HepG2 (cell line): ENCODE results near the gene DKKL1. TPM values are rescaled to one million over a fixed set of nuclear protein-coding genes. Genes with fewer than 3 reads are reported as not detected.
A peak's percentile ranks its signal among the peaks of the same experiment; 100 is the strongest.

Experiments
- ATAC-seq: fragments of 200-7000 bp; cut with Tn5 transposase; 3 replicates; pipeline ENCODE4 v1.9.1; 2020; ENCODE audit warnings: mild to moderate bottlenecking, moderate library complexity
- BruUV-seq: library from RNA; stranded (reverse); fragments of 400-500 nt; replicated peaks from 2 replicates; lab custom pipeline; 2021; lab: Mats Ljungman, UMichigan
- CTCF ChIA-PET: fragments of 300-600 bp; formaldehyde crosslinking; extraction: SDS; loops from one replicate; lab custom pipeline; 2021; ENCODE audit warnings: low total read pairs, inconsistent platforms, low intra/inter-chr PET ratio; lab: Yijun Ruan, JAX
- POLR2A ChIA-PET: fragments of 350-600 bp; sonication (Branson Sonifier 250); formaldehyde crosslinking; loops from one replicate; lab custom pipeline; 2020; ENCODE audit warnings: antibody characterized with exemption, inconsistent platforms; lab: Yijun Ruan, JAX
- DNase-seq: peaks from one replicate; pipeline ENCODE4 v3.0.0-alpha.2; 2015; ENCODE audit warnings: low spot score
- FAIRE-seq: peaks from 3 replicates; lab custom pipeline; 2011; peaks lifted over from hg19 to GRCh38; lab: Jason Lieb, UNC
- H2AFZ ChIP-seq: one replicate; pipeline ENCODE4 v1.6.1; 2011; ENCODE audit warnings: low read length, inconsistent platforms
- H3K27ac ChIP-seq: fragments of 300-600 bp; 3 replicates; pipeline ENCODE4 v1.8.0; 2011; ENCODE audit warnings: mixed run types, mild to moderate bottlenecking, mixed read lengths, low read length, inconsistent platforms; ENCODE audit not compliant: insufficient read depth; ENCODE audit errors: extremely low read length
- H3K27me3 ChIP-seq, 2 experiments: fragments of 200-600 bp in 1 of 2; 2 replicates in 1 of 2; 3 replicates in 1 of 2; pipeline versions ENCODE4 v1.6.0 to v1.8.0; 2011; ENCODE audit warnings: low read length in 2 of 2, mild to moderate bottlenecking in 2 of 2, moderate library complexity in 2 of 2, inconsistent platforms in 1 of 2; ENCODE audit not compliant: insufficient read depth in 2 of 2, control insufficient read depth in 1 of 2
- H3K36me3 ChIP-seq, 2 experiments: fragments of 200-600 bp in 1 of 2; replicated peaks in 1 of 2; 2 replicates in 1 of 2; 3 replicates in 1 of 2; pipeline versions ENCODE4 v1.5.1 to v1.8.0; 2011; ENCODE audit warnings: low read length in 2 of 2, inconsistent platforms in 1 of 2; ENCODE audit not compliant: insufficient read depth in 2 of 2, control insufficient read depth in 1 of 2
- H3K4me1 ChIP-seq: 2 replicates; pipeline ENCODE4 v1.5.1; 2012; ENCODE audit warnings: low read length, inconsistent platforms; ENCODE audit not compliant: insufficient read depth
- H3K4me2 ChIP-seq: 2 replicates; pipeline ENCODE4 v1.6.0; 2011; ENCODE audit warnings: low read depth, low read length, inconsistent platforms
- H3K4me3 ChIP-seq, 3 experiments: fragments of 200-600 bp in 1 of 3; sonication (generic), shearing (Covaris generic) in 1 of 3; replicated peaks in 1 of 3; 2 replicates each; pipeline ENCODE4 v1.5.1; 2011 to 2016; ENCODE audit warnings: low read length in 3 of 3, inconsistent platforms in 2 of 3, low read depth in 2 of 3, mild to moderate bottlenecking in 2 of 3, control low read depth in 1 of 3, mixed read lengths in 1 of 3; ENCODE audit not compliant: insufficient read depth in 1 of 3
- H3K79me2 ChIP-seq: one replicate; pipeline ENCODE4 v1.6.1; 2011; ENCODE audit warnings: low read length, inconsistent platforms; ENCODE audit not compliant: insufficient read depth
- H3K9ac ChIP-seq: 2 replicates; pipeline ENCODE4 v1.6.0; 2011; ENCODE audit warnings: mild to moderate bottlenecking, low read depth, low read length, inconsistent platforms; ENCODE audit not compliant: insufficient read depth
- H3K9me3 ChIP-seq: 2 replicates; pipeline ENCODE4 v1.5.1; 2012; ENCODE audit warnings: mild to moderate bottlenecking, low read length
- H4K20me1 ChIP-seq: 2 replicates; pipeline ENCODE4 v1.6.0; 2011; ENCODE audit warnings: inconsistent platforms, mild to moderate bottlenecking, low read length, moderate library complexity; ENCODE audit not compliant: insufficient read depth
- BORCS8-MEF2B ChIP-seq: sonication (generic); formaldehyde crosslinking; IDR thresholded peaks from 2 replicates; pipeline ENCODE4 v1.8.0; 2022; ENCODE audit warnings: mild to moderate bottlenecking, missing genetic modification reagents
- EP300 ChIP-seq, 3 experiments: sonication (generic) in 1 of 3; formaldehyde crosslinking in 1 of 3; IDR thresholded peaks; 2 replicates each; pipeline versions ENCODE4 v1.5.1 to v1.6.1; 2011 to 2020; ENCODE audit warnings: low read depth in 2 of 3, low read length in 2 of 3, borderline replicate concordance in 1 of 3, improper control_type of control experiment in 1 of 3, mild to moderate bottlenecking in 1 of 3, missing genetic modification reagents in 1 of 3, moderate library complexity in 1 of 3
- FOXA3 ChIP-seq: IDR thresholded peaks from 2 replicates; pipeline ENCODE4 v1.6.1; 2016; ENCODE audit warnings: missing genetic modification reagents, missing compliant biosample characterization
- MAZ ChIP-seq, 2 experiments: sonication (generic) in 1 of 2; formaldehyde crosslinking in 1 of 2; IDR thresholded peaks; 2 replicates each; pipeline versions ENCODE4 v1.5.0 to v1.6.1; 2012 to 2020; ENCODE audit warnings: low read depth in 2 of 2, mild to moderate bottlenecking in 2 of 2, borderline replicate concordance in 1 of 2, improper control_type of control experiment in 1 of 2, low read length in 1 of 2, missing genetic modification reagents in 1 of 2, moderate library complexity in 1 of 2
- MYPOP ChIP-seq: sonication (generic); formaldehyde crosslinking; IDR thresholded peaks from 2 replicates; pipeline ENCODE4 v1.8.1; 2023; ENCODE audit warnings: mild to moderate bottlenecking, moderate library complexity, missing genetic modification reagents
- NR2F6 ChIP-seq, 2 experiments: IDR thresholded peaks; 2 replicates each; pipeline ENCODE4 v1.6.1; 2016; ENCODE audit warnings: antibody characterized with exemption in 1 of 2, mild to moderate bottlenecking in 1 of 2
- PHF21A ChIP-seq: sonication (generic); formaldehyde crosslinking; IDR thresholded peaks from 2 replicates; pipeline ENCODE4 v1.5.0; 2020; ENCODE audit warnings: mild to moderate bottlenecking, missing genetic modification reagents
- POLR2AphosphoS2 ChIP-seq: IDR thresholded peaks from 2 replicates; pipeline ENCODE4 v1.6.1; 2011; ENCODE audit warnings: low read depth, low read length, improper control_type of control experiment
- PRPF4 ChIP-seq: fragments of 200-400 bp; formaldehyde crosslinking; IDR thresholded peaks from 2 replicates; pipeline ENCODE4 v1.6.1; 2016; ENCODE audit warnings: low read length, low read depth; ENCODE audit not compliant: poor library complexity, severe bottlenecking
- RXRA ChIP-seq: sonication (generic); formaldehyde crosslinking; IDR thresholded peaks from 2 replicates; pipeline ENCODE4 v1.5.1; 2020; ENCODE audit warnings: missing genetic modification reagents
- SALL1 ChIP-seq: sonication (generic); formaldehyde crosslinking; IDR thresholded peaks from 2 replicates; pipeline ENCODE4 v1.8.0; 2022; ENCODE audit warnings: mild to moderate bottlenecking, missing genetic modification reagents
- SP5 ChIP-seq: IDR thresholded peaks from 2 replicates; pipeline ENCODE4 v1.6.1; 2016; ENCODE audit warnings: low read depth, borderline replicate concordance
- TBX3 ChIP-seq: fragments of 450-650 bp; IDR thresholded peaks from 2 replicates; pipeline ENCODE4 v1.6.1; 2017; ENCODE audit warnings: antibody characterized with exemption, mild to moderate bottlenecking, inconsistent platforms, borderline replicate concordance
- THAP11 ChIP-seq: IDR thresholded peaks from 2 replicates; pipeline ENCODE4 v1.6.1; 2016; ENCODE audit warnings: missing biosample characterization, missing genetic modification reagents
- ZNF281 ChIP-seq: sonication (generic); formaldehyde crosslinking; IDR thresholded peaks from 2 replicates; pipeline ENCODE4 v1.4.0; 2020; ENCODE audit warnings: missing genetic modification reagents, borderline replicate concordance
- ZNF432 ChIP-seq: sonication (generic); formaldehyde crosslinking; IDR thresholded peaks from 2 replicates; pipeline ENCODE4 v1.5.0; 2020; ENCODE audit warnings: missing genetic modification reagents, mild to moderate bottlenecking, borderline replicate concordance
- ZNF598 ChIP-seq: sonication (generic); formaldehyde crosslinking; IDR thresholded peaks from 2 replicates; pipeline ENCODE4 v1.5.1; 2020; ENCODE audit warnings: mild to moderate bottlenecking, missing genetic modification reagents, borderline replicate concordance
- ZNF772 ChIP-seq: sonication (generic); formaldehyde crosslinking; IDR thresholded peaks from 2 replicates; pipeline ENCODE4 v1.5.0; 2020; ENCODE audit warnings: mild to moderate bottlenecking, missing genetic modification reagents
- ZSCAN21 ChIP-seq: sonication (generic); formaldehyde crosslinking; IDR thresholded peaks from 2 replicates; pipeline ENCODE4 v1.8.0; 2022; ENCODE audit warnings: mild to moderate bottlenecking, missing genetic modification reagents, moderate library complexity, borderline replicate concordance
- WGBS: methylation state at CpG from one replicate; pipeline ENCODE4 v1.1.6; 2017; ENCODE audit warnings: low lambda C conversion rate; 5-methylcytosine and 5-hydroxymethylcytosine counted together
- in situ Hi-C: cut with HindIII; loops from 2 replicates; pipeline ENCODE4 v1.10.0; 2017; ENCODE audit warnings: low pct_unique_long_range_greater_than_20kb; ENCODE audit not compliant: extremely low pct_ligation_motif_present
- intact Hi-C: fragments of 100-400 bp; cut with micrococcal nuclease; formaldehyde crosslinking; loops from one replicate; pipeline ENCODE4 v1.10.0; 2022; ENCODE audit not compliant: unreplicated experiment
- polyA plus RNA-seq, 8 experiments: library from polyadenylated mRNA; depleted of rRNA in 3 of 8; stranded (reverse) in 7 of 8; unstranded in 1 of 8; fragments of >200 nt; fragmentation: Illumina TruSeq in 4 of 8; extraction: Trizol in 4 of 8; gene quantifications; 2 replicates each; pipeline versions ENCODE4 v1.2.1 to v1.2.3, GENCODE V29; 2011 to 2016; ENCODE audit warnings: low read depth in 4 of 8, missing spikeins in 1 of 8, mixed read lengths in 1 of 8; ENCODE audit not compliant: insufficient read depth in 1 of 8
- total RNA-seq, 5 experiments: library from RNA; depleted of rRNA; stranded (reverse); fragments of >200 nt; fragmentation: Illumina TruSeq; extraction: Trizol; gene quantifications; 2 replicates each; pipeline ENCODE4 v1.2.3, GENCODE V29; 2016; ENCODE audit warnings: low read depth in 1 of 5

DKKL1 gene
- total and polyA plus RNA-seq, 2 of the 13 experiments (the other 11 are each of a cell fraction or from before 2014, with no cell fraction given), result 0.30 to 0.31 TPM

DNA sequence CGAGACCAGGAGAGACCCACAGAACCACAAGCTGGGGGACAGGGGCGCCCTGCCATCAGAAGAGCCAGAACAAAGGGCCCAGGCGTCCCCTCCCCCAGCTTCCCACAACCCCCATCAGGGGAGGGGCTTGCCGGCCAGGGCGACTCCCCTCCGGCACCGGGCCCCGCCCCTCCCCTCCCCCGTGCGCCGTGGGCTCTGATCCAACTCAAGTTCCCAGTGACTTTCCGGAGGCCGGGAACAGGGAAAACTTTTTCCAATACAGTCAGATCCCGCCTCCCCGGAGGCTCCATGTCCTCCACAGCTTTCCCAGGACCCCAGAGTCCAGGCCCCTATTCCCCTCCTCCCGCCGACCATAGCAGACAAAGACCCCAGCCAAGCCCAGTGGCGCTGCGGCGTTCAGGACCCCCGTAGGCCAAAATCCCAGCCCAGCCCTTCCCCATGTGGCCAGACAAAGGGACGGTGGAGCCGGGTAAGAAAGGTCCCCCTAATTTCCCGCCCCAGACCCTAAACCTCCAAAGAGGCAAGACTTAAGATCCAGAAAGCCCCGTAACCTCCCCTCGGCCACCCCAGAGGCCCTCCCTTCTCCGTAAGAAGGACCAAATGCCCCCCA is 2.1 kb upstream of the DKKL1 start:
- FAIRE-seq (peak; percentile 34), DNase-seq (peak; percentile 70), ATAC-seq (peak; percentile 19)
- no peak overlapping the region for H2AFZ ChIP-seq
- peak overlapping the region; percentile 98 for H3K4me2 ChIP-seq
- intact Hi-C loops (no loop called here), in situ Hi-C loops (no loop called here)
- 17% methylated on average over 14 of the region's 27 CpGs for WGBS
- H3K27me3 ChIP-seq, result no peaks in the 10 kb centered on the region
- peak overlapping the region; percentile 57 for H3K27ac ChIP-seq
- no peaks in the 10 kb centered on the region for H4K20me1 ChIP-seq
- CTCF ChIA-PET, result no interaction called here
- peaks cover 33% of the 10 kb centered on the region for H3K4me1 ChIP-seq
- peaks cover 1 to 4% of the 10 kb centered on the region in 2 experiments; a peak in 1 of 5 replicates for H3K36me3 ChIP-seq
- BruUV-seq, result TSS peak; percentile 58
- H3K9ac ChIP-seq, result peak overlapping the region; percentile 80
- no peaks in the 10 kb centered on the region for H3K9me3 ChIP-seq
- H3K79me2 ChIP-seq, result no peaks in the 10 kb centered on the region
- POLR2A ChIA-PET, result interaction anchor here (0.6 to 2.0 kb wide), 5 partner anchors 13 to 1007 kb away, joined by 3 to 6 read pairs (median 3); partner anchors contain the start of gene ALDH16A1
- peak overlapping the region; percentile 67 to 88 (median 87) for H3K4me3 ChIP-seq
- TF ChIP-seq RXRA (CRISPR knock-in tag) (0 out of 2 replicates have a peak, but pooled peaks have one; percentile 16), PRPF4 (peak; percentile 96), SALL1 (peak; percentile 41; the same call in 1 of the 2 replicates), NR2F6 (IDR thresholded peaks at IDR 0.05) (no peak), NR2F6 (CRISPR knock-in tag; IDR thresholded peaks at IDR 0.05) (0 out of 2 replicates have a peak, but pooled peaks have one; percentile 15), MYPOP (CRISPR knock-in tag) (peak; percentile 51; the same call in 1 of the 2 replicates), PHF21A (CRISPR knock-in tag) (peak; percentile 44; the same call in 1 of the 2 replicates), EP300 (IDR thresholded peaks at IDR 0.05; ENCODE audit: low read depth in 2 of 2, low read length in 2 of 2) (peak in 1 of 2 experiments; percentile 33; a peak in 1 of 4 replicates), EP300 (CRISPR knock-in tag; IDR thresholded peaks at IDR 0.05; ENCODE audit: borderline replicate concordance) (no peak), ZNF281 (CRISPR knock-in tag) (peak; percentile 91), ZNF598 (no peak), TBX3 (no peak), BORCS8-MEF2B (CRISPR knock-in tag) (no peak), FOXA3 (CRISPR knock-in tag) (no peak), POLR2AphosphoS2 (no peak), SP5 (peak; percentile 31; the same call in 1 of the 2 replicates), ZNF432 (CRISPR knock-in tag) (no peak), THAP11 (0 out of 2 replicates have a peak, but pooled peaks have one; percentile 39), MAZ (IDR thresholded peaks at IDR 0.05; ENCODE audit: borderline replicate concordance, low read depth, low read length) (0 out of 2 replicates have a peak, but pooled peaks have one; percentile 42), MAZ (CRISPR knock-in tag; IDR thresholded peaks at IDR 0.05; ENCODE audit: low read depth) (no peak), ZNF772 (no peak), ZSCAN21 (CRISPR knock-in tag) (0 out of 2 replicates have a peak, but pooled peaks have one; percentile 23)
